Measurements from ENCODE around the gene DDR2. TPM values are rescaled to one million over a fixed set of nuclear protein-coding genes. Genes with fewer than 3 reads are reported as not detected.
"Not testable (repeated sequence)": the region's sequence is repeated elsewhere in the genome, so short reads cannot be mapped to it uniquely, and the experiment has no call there.

DDR2 gene
- total RNA-seq, 1 experiment from 2014 or later, result 0.52 TPM

DNA sequence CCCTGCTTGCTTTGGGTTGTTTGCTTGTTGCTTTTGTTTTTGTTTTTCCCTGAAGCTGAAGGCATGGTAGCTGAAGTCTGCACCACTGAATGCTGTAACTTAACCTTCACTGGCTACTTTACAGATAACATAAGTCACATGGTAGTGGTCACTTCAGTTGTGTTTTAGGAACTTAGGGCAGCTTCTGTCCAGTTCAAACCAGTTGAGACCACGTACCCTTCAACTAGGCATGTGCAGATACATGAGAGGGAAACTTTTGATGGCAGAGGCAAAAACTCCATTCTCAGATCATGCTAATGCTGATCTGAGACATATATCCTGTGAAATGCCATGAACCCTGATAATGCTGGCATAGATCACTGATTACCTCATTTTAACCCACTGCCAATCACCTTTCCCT, 186.4 kb downstream of the DDR2 start:
- H2BK5ac ChIP-seq (ENCODE audit: insufficient read length, low read length); H3K9ac ChIP-seq (ENCODE audit: extremely low read depth, insufficient read length, low read length); H2BK15ac ChIP-seq (ENCODE audit: low read depth, low read length); H3K36me3 Mint-ChIP-seq (ENCODE audit: insufficient read depth in 1 of 3, low read depth in 3 of 3); H3K4me2 ChIP-seq (ENCODE audit: insufficient read depth, insufficient read length, low read length); H3T11ph ChIP-seq (ENCODE audit: low read length); H3K9me3 Mint-ChIP-seq; H3K4me1 ChIP-seq (ENCODE audit: insufficient read depth, low read length); H3K4me3 Mint-ChIP-seq; H3K56ac ChIP-seq (ENCODE audit: insufficient read length, low read depth, low read length); H3K27me3 Mint-ChIP-seq (ENCODE audit: low read depth); H2BK12ac ChIP-seq (ENCODE audit: insufficient read length, low read depth, low read length); H3K27ac ChIP-seq (ENCODE audit: insufficient read length, low read depth, low read length); H2BK120ac ChIP-seq (ENCODE audit: low read depth, low read length, poor library complexity, severe bottlenecking); H2AK5ac ChIP-seq (ENCODE audit: insufficient read length, low read length); H2AFZ ChIP-seq (ENCODE audit: low read length); H3K79me2 ChIP-seq (ENCODE audit: insufficient read depth, low read length); H3K14ac ChIP-seq (ENCODE audit: insufficient read depth, low read length); H3K23me2 ChIP-seq (ENCODE audit: insufficient read length, low read depth, low read length, poor library complexity, severe bottlenecking); H4K20me1 ChIP-seq (ENCODE audit: control insufficient read depth, insufficient read depth, insufficient read length); H4K91ac ChIP-seq (ENCODE audit: insufficient read length, low read depth, low read length); H3K27ac Mint-ChIP-seq; DNase-seq; H2BK20ac ChIP-seq (ENCODE audit: low read depth, low read length, poor library complexity, severe bottlenecking); H3K18ac ChIP-seq (ENCODE audit: insufficient read length, low read depth, low read length); H3K9me3 ChIP-seq (ENCODE audit: control insufficient read depth, low read depth, low read length); H3K4ac ChIP-seq (ENCODE audit: low read depth, low read length); H3K27me3 ChIP-seq (ENCODE audit: insufficient read depth, low read length); H4K8ac ChIP-seq (replicated peaks; ENCODE audit: insufficient read length, low read depth, low read length); H3K23ac ChIP-seq (ENCODE audit: insufficient read length, low read depth, low read length); H3K79me1 ChIP-seq (ENCODE audit: insufficient read depth, low read depth, low read length, poor library complexity, severe bottlenecking); H4K5ac ChIP-seq (ENCODE audit: insufficient read length, low read depth, low read length): not testable (repeated sequence)
- peaks cover 18 to 21% of the 10 kb centered on the region in 2 experiments for H3K4me1 Mint-ChIP-seq
- no CpG with 5 or more reads among the region's 1 CpG for WGBS (ENCODE audit: extremely low coverage, insufficient read length, low lambda C conversion rate)
